ENCODE data around the gene TRPV3. TPM values are rescaled to one million over a fixed set of nuclear protein-coding genes. Genes with fewer than 3 reads are reported as not detected.
"Not testable (repeated sequence)": the region's sequence is repeated elsewhere in the genome, so short reads cannot be mapped to it uniquely, and the experiment has no call there.

TRPV3 gene
- total and polyA plus RNA-seq, 4 donors: 0.10 to 0.91 (median 0.33) TPM

GRCh38 chr17:3582915-3583314 is 25.3 kb upstream of the TRPV3 start:
- no peak overlapping the region for H3K9ac ChIP-seq (ENCODE audit: insufficient read depth in 1 of 2, low read length in 2 of 2)
- DNase-seq: peak; percentile 3 to 43 (median 42)
- WGBS, 2 donors: 73 to 86% methylated on average over 9 of the region's 9 CpGs

GRCh38 chr17:3578667-3579066 is 21.1 kb upstream of the TRPV3 start:
- H3K9ac ChIP-seq (ENCODE audit: insufficient read depth in 1 of 2, low read length in 2 of 2); H3K27ac ChIP-seq (ENCODE audit: low read depth in 1 of 2, low read length in 1 of 2); H3K27me3 ChIP-seq (ENCODE audit: control insufficient read depth in 3 of 3, insufficient read depth in 3 of 3, low read length in 2 of 3); H3K36me3 ChIP-seq (ENCODE audit: control insufficient read depth in 4 of 4, insufficient read depth in 4 of 4, low read length in 4 of 4); H3K4me1 ChIP-seq (ENCODE audit: control insufficient read depth in 5 of 5, insufficient read depth in 5 of 5, low read length in 5 of 5); H3K9me3 ChIP-seq (ENCODE audit: control insufficient read depth in 4 of 4, insufficient read depth in 3 of 4, low read length in 3 of 4); DNase-seq; H3K4me3 ChIP-seq; ATAC-seq (ENCODE audit: insufficient read depth, low FRiP score): not testable (repeated sequence)
- WGBS, 2 donors: 98% methylated on average over 4 of the region's 4 CpGs

More at GRCh38 chr17:3582915-3583314, 25.3 kb upstream of the TRPV3 start:
- no peak for TF ChIP-seq CTCF (IDR thresholded peaks at IDR 0.05; ENCODE audit: control extremely low read depth, extremely low read depth)
- H3K4me1 ChIP-seq (ENCODE audit: control insufficient read depth in 5 of 5, insufficient read depth in 5 of 5, low read length in 5 of 5): no peaks in the 10 kb centered on the region
- H3K9me3 ChIP-seq (ENCODE audit: control insufficient read depth in 4 of 4, insufficient read depth in 3 of 4, low read length in 3 of 4): no peaks in the 10 kb centered on the region
- no peaks in the 10 kb centered on the region for H3K27me3 ChIP-seq (ENCODE audit: control insufficient read depth in 3 of 3, insufficient read depth in 3 of 3, low read length in 2 of 3)
- H3K27ac ChIP-seq (ENCODE audit: low read depth in 1 of 2, low read length in 1 of 2): no peak overlapping the region
- no peak overlapping the region for H3K4me3 ChIP-seq
- peaks cover 5 to 15% (median 13%) of the 10 kb centered on the region in 4 donors for H3K36me3 ChIP-seq (ENCODE audit: control insufficient read depth in 4 of 4, insufficient read depth in 4 of 4, low read length in 4 of 4)
- no peak for ATAC-seq (ENCODE audit: insufficient read depth, low FRiP score)

- H3K9ac ChIP-seq (ENCODE audit: insufficient read depth in 1 of 2, low read length in 2 of 2): no peak overlapping the region
- H3K4me1 ChIP-seq (ENCODE audit: control insufficient read depth in 5 of 5, insufficient read depth in 5 of 5, low read length in 5 of 5): no peaks in the 10 kb centered on the region
- peaks cover 2 to 15% (median 12%) of the 10 kb centered on the region in 4 donors for H3K36me3 ChIP-seq (ENCODE audit: control insufficient read depth in 4 of 4, insufficient read depth in 4 of 4, low read length in 4 of 4)
- WGBS, 2 donors: 93 to 94% methylated on average over 11 of the region's 11 CpGs
- no peak overlapping the region for H3K27ac ChIP-seq (ENCODE audit: low read depth in 1 of 2, low read length in 1 of 2)
- ATAC-seq (ENCODE audit: insufficient read depth, low FRiP score) (no peak), DNase-seq (no peak)
- no peak overlapping the region for H3K4me3 ChIP-seq
- H3K27me3 ChIP-seq (ENCODE audit: control insufficient read depth in 3 of 3, insufficient read depth in 3 of 3, low read length in 2 of 3): no peaks in the 10 kb centered on the region
- no peak for TF ChIP-seq CTCF (IDR thresholded peaks at IDR 0.05; ENCODE audit: control extremely low read depth, extremely low read depth)
- no peaks in the 10 kb centered on the region for H3K9me3 ChIP-seq (ENCODE audit: control insufficient read depth in 4 of 4, insufficient read depth in 3 of 4, low read length in 3 of 4)
Observed at GRCh38 chr17:3576970-3577369, 19.4 kb upstream of the TRPV3 start.

GRCh38 chr17:3575511-3575910 is 17.9 kb upstream of the TRPV3 start:
- no peak for ATAC-seq (ENCODE audit: insufficient read depth, low FRiP score)
- H3K9me3 ChIP-seq (ENCODE audit: control insufficient read depth in 4 of 4, insufficient read depth in 3 of 4, low read length in 3 of 4): no peaks in the 10 kb centered on the region
- H3K36me3 ChIP-seq (ENCODE audit: control insufficient read depth in 4 of 4, insufficient read depth in 4 of 4, low read length in 4 of 4): peaks cover 2 to 20% (median 16%) of the 10 kb centered on the region in 4 donors
- H3K9ac ChIP-seq (ENCODE audit: insufficient read depth in 1 of 2, low read length in 2 of 2): no peak overlapping the region
- WGBS, 2 donors: 60 to 72% methylated on average over 5 of the region's 5 CpGs
- H3K27ac ChIP-seq (ENCODE audit: low read depth in 1 of 2, low read length in 1 of 2): no peak overlapping the region
- H3K4me3 ChIP-seq: no peak overlapping the region
- no peak for TF ChIP-seq CTCF (IDR thresholded peaks at IDR 0.05; ENCODE audit: control extremely low read depth, extremely low read depth)
- no peak for DNase-seq
- no peaks in the 10 kb centered on the region for H3K4me1 ChIP-seq (ENCODE audit: control insufficient read depth in 5 of 5, insufficient read depth in 5 of 5, low read length in 5 of 5)
- no peaks in the 10 kb centered on the region for H3K27me3 ChIP-seq (ENCODE audit: control insufficient read depth in 3 of 3, insufficient read depth in 3 of 3, low read length in 2 of 3)
